ENCODE results near the gene UGT2A1. TPM values are rescaled to one million over a fixed set of nuclear protein-coding genes. Genes with fewer than 3 reads are reported as not detected.

UGT2A1 gene
- total RNA-seq, 4 donors from 2014 or later, result not detected

DNA sequence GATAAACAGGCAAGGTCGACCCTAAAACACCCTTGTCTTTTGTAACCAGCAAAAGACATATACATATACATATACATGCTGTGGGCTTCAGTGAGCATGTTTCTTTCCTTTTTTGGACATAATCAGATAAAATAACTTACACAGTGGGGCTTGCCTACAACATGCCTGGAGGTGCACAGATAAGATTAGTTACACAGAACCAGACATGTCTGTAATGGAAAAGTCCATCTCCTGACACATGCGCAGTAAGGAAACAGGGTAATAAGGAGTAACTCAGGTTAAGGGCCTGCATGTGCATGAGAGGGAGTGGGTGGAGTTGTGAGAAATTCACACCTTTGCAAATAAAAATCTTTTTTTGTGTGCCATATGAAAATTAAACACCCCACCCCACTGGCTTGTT, 3.4 kb downstream of the UGT2A1 start:
- H3K4me3 ChIP-seq, result no peak overlapping the region
- H3K27me3 ChIP-seq, result no peaks in the 10 kb centered on the region
- H3K9me3 ChIP-seq, result no peaks in the 10 kb centered on the region
- no peak overlapping the region for H3K27ac ChIP-seq
- no peak for TF ChIP-seq POLR2A (IDR thresholded peaks at IDR 0.05)
- TF ChIP-seq, protein P1, sequence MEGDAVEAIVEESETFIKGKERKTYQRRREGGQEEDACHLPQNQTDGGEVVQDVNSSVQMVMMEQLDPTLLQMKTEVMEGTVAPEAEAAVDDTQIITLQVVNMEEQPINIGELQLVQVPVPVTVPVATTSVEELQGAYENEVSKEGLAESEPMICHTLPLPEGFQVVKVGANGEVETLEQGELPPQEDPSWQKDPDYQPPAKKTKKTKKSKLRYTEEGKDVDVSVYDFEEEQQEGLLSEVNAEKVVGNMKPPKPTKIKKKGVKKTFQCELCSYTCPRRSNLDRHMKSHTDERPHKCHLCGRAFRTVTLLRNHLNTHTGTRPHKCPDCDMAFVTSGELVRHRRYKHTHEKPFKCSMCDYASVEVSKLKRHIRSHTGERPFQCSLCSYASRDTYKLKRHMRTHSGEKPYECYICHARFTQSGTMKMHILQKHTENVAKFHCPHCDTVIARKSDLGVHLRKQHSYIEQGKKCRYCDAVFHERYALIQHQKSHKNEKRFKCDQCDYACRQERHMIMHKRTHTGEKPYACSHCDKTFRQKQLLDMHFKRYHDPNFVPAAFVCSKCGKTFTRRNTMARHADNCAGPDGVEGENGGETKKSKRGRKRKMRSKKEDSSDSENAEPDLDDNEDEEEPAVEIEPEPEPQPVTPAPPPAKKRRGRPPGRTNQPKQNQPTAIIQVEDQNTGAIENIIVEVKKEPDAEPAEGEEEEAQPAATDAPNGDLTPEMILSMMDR (IDR thresholded peaks at IDR 0.05), result no peak
- no peak for DNase-seq
- no peaks in the 10 kb centered on the region for H3K36me3 ChIP-seq
- no peaks in the 10 kb centered on the region for H3K4me1 ChIP-seq
- intact Hi-C loops (cut with DNase I; ENCODE audit: low total_unique reads), result no loop called here

DNA sequence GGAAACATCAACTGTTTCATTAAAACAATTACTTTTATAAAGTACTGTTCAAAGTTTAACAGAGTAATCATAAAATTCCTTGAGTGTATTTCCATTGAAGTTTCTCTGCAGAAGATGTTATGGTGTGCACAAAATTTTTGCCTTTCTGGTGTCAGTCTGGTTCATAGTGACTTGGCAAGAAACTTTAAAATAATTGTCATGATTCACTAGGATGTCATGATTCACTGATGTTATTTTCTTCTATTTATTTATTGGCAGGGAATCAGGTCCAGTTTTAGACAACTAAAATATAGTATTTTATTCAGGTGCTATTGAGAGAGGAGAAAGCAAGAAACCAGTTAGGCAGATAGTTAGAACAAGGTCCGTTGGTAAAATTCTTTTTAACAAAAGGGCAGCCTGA, 3.8 kb downstream of the UGT2A1 start:
- DNase-seq, result no peak
- intact Hi-C loops (cut with DNase I; ENCODE audit: low total_unique reads), result no loop called here
- TF ChIP-seq POLR2A (IDR thresholded peaks at IDR 0.05), result no peak
- TF ChIP-seq, protein P1 (IDR thresholded peaks at IDR 0.05), result no peak

DNA sequence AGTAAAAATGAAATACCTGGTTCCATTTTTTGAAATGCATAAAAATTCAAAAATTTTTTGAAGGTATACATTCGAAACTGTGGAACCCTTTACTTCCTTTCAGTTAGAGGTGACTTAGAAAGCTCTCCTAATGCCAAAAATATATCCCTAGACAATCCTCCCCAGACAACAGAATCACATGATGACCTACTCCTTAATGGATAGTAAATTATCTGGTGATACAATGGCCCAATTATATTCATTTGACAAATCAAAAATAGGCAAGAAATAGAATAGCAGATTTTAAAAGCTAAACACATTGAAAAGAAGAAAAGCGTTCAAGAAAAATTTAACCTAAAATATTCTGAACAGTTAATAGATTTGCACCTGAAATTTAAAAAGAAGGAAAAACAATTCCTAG, 10.1 kb downstream of the UGT2A1 start:
- Histone ChIP-seq H3K27ac (no peak overlapping the region), H3K27me3 (no peaks in the 10 kb centered on the region), H3K36me3 (no peaks in the 10 kb centered on the region), H3K4me3 (no peak overlapping the region), H3K4me1 (no peaks in the 10 kb centered on the region), H3K9me3 (no peaks in the 10 kb centered on the region)
- no peak for TF ChIP-seq POLR2A (IDR thresholded peaks at IDR 0.05)
- TF ChIP-seq, protein P1 (IDR thresholded peaks at IDR 0.05), result no peak
- intact Hi-C loops (cut with DNase I; ENCODE audit: low total_unique reads), result no loop called here
- no peak for DNase-seq

More for the DNA sequence above, 3.8 kb downstream of the UGT2A1 start:
- no peaks in the 10 kb centered on the region for H3K27me3 ChIP-seq
- H3K4me1 ChIP-seq, result no peaks in the 10 kb centered on the region
- no peaks in the 10 kb centered on the region for H3K9me3 ChIP-seq
- no peak overlapping the region for H3K27ac ChIP-seq
- H3K36me3 ChIP-seq, result no peaks in the 10 kb centered on the region
- no peak overlapping the region for H3K4me3 ChIP-seq

DNA sequence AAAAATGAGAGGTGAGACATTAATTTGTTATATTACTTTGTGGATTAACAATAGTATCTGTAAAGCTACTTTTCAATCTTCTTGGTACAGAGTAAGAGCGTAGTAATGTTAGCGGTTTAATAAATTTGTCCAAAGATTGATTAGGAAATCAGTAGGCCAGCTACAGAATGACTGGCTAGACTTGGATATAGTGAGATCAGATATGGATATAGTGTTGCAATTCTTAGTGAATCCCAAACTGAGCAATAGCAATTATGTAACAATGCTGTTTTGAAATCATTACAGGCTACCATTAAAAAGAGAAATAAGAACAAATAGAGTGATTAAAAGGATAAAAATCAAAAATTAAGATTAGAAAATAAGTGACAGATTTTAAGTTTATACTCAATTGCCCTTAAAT, 12.8 kb downstream of the UGT2A1 start:
- H3K4me1 ChIP-seq, result no peaks in the 10 kb centered on the region
- no peaks in the 10 kb centered on the region for H3K36me3 ChIP-seq
- intact Hi-C loops (cut with DNase I; ENCODE audit: low total_unique reads), result no loop called here
- no peaks in the 10 kb centered on the region for H3K9me3 ChIP-seq
- TF ChIP-seq, protein P1 (IDR thresholded peaks at IDR 0.05), result no peak
- no peak for TF ChIP-seq POLR2A (IDR thresholded peaks at IDR 0.05)
- H3K27me3 ChIP-seq, result no peaks in the 10 kb centered on the region
- no peak overlapping the region for H3K4me3 ChIP-seq
- H3K27ac ChIP-seq, result no peak overlapping the region
- no peak for DNase-seq

DNA sequence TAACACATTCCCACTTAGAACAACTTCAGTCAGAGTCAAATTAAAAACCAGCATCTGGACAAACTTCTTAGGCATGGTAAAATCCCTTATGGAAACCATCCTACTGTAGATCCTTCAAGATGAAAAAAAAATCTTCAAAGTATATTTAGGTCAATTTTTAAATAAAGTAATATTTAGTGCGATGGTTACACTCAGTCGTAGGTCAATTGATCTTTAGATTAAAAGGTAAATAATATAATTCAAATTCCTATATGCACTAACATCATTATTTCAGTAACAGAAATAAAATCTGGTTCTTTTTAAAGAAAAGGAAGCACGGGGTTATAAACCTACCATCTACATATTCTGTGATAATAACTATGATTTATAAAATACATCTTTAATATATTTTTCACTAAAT, 13.5 kb downstream of the UGT2A1 start, which contains the start of gene UGT2A2:
Gene UGT2A2, minus strand, starts transcription at position 101 of the 400 bp plus-strand sequence. Its CDS starts 2 bp downstream, at position 99.
- Histone ChIP-seq H3K4me1 (no peaks in the 10 kb centered on the region), H3K4me3 (no peak within 1 kb of the TSS), H3K36me3 (no peaks in the 10 kb centered on the region), H3K9me3 (no peaks in the 10 kb centered on the region), H3K27ac (no peak within 1 kb of the TSS), H3K27me3 (no peaks in the 10 kb centered on the region)
- no peak for DNase-seq
- TF ChIP-seq POLR2A (IDR thresholded peaks at IDR 0.05), result no peak
- TF ChIP-seq, protein P1 (IDR thresholded peaks at IDR 0.05), result no peak
- intact Hi-C loops (cut with DNase I; ENCODE audit: low total_unique reads), result no loop called here
